Measurements from ENCODE around the gene UTS2B.

GRCh38 chr3:191239407-191240031 lies 90.8 kb downstream of the UTS2B start:
- TF ChIP-seq POLR2AphosphoS5 (IDR thresholded peaks at IDR 0.05; ENCODE audit: low read depth, low read length) (no peak), TAF1 (IDR thresholded peaks at IDR 0.05; ENCODE audit: borderline replicate concordance, insufficient read depth, low read length) (no peak), SIN3A (IDR thresholded peaks at IDR 0.05; ENCODE audit: borderline replicate concordance, insufficient read depth, low read length) (no peak)

All from PFSK-1 (cell line).